Adipose tissue (tissue), 3 donors: Measurements from ENCODE around the gene CAST. TPM values are rescaled to one million over a fixed set of nuclear protein-coding genes. Genes with fewer than 3 reads are reported as not detected.
"Not testable (repeated sequence)": the region's sequence is repeated elsewhere in the genome, so short reads cannot be mapped to it uniquely, and the experiment has no call there.

Source experiments
- H3K27ac ChIP-seq: one replicate; pipeline ENCODE4 v1.5.1; 2013; ENCODE audit warnings: low read depth, low read length
- WGBS, 3 donors: extraction: QIAGEN DNeasy Blood & Tissue Kit; methylation state at CpG; one replicate each; pipeline ENCODE4 v1.1.7; 2013; 5-methylcytosine and 5-hydroxymethylcytosine counted together
- polyA plus RNA-seq, 3 donors: library from polyadenylated mRNA; stranded (reverse); fragments of 200-250 nt; gene quantifications; one replicate each; pipeline ENCODE4 v1.2.3, GENCODE V29; 2013
- donor health status: healthy with polysubstance abuse.
- donor health status: Bipolar disorder and iron deficiency.
- donor health status: healthy.

CAST gene
- polyA plus RNA-seq: 100 to 1,000 TPM in 2 of 3 donors, 10 to 100 TPM in 1; 45.3 to 178 (median 121) TPM

GRCh38 chr5:96661855-96662724 is at the start of gene CAST:
CAST (plus strand) TSS chr5:96662376; CDS start chr5:96662423, 47 bp downstream.
- H3K27ac ChIP-seq: peak within 1 kb of the TSS; percentile 99
- 0 to 1% (median 0%) methylated on average over 62 to 71 of the region's 75 CpGs for WGBS, 3 donors

GRCh38 chr5:96614110-96614691 is 48.0 kb upstream of the CAST start:
- H3K27ac ChIP-seq: no peak overlapping the region
- 18 to 30% (median 19%) methylated on average over 6 of the region's 6 CpGs for WGBS, 3 donors

GRCh38 chr5:96615223-96615622 is 47.0 kb upstream of the CAST start:
- WGBS, 3 donors: 81 to 97% (median 89%) methylated on average over 3 of the region's 3 CpGs
- H3K27ac ChIP-seq: no peak overlapping the region

GRCh38 chr5:96616801-96617200 is 45.4 kb upstream of the CAST start:
- H3K27ac ChIP-seq: no peak overlapping the region
- 76 to 95% (median 86%) methylated on average over 3 of the region's 3 CpGs for WGBS, 3 donors

- H3K27ac ChIP-seq: not testable (repeated sequence)
- WGBS, 3 donors: 93 to 99% (median 98%) methylated on average over 23 to 30 of the region's 30 CpGs
Measured at GRCh38 chr5:96618311-96619016, 43.7 kb upstream of the CAST start.

- no peak overlapping the region for H3K27ac ChIP-seq
- WGBS, 3 donors: 78 to 86% (median 82%) methylated on average over 2 of the region's 2 CpGs
Measured at GRCh38 chr5:96619946-96620345, 42.2 kb upstream of the CAST start.

GRCh38 chr5:96624596-96624995 is 37.6 kb upstream of the CAST start:
- H3K27ac ChIP-seq: no peak overlapping the region
- WGBS, 3 donors: 65 to 72% (median 69%) methylated on average over 3 of the region's 3 CpGs

- 77 to 87% (median 85%) methylated on average over 2 of the region's 2 CpGs for WGBS, 3 donors
- H3K27ac ChIP-seq: no peak overlapping the region
Measured at GRCh38 chr5:96625365-96625764, 36.8 kb upstream of the CAST start.

GRCh38 chr5:96626956-96627355 is 35.2 kb upstream of the CAST start:
- H3K27ac ChIP-seq: no peak overlapping the region
- 81 to 87% (median 84%) methylated on average over 2 of the region's 2 CpGs for WGBS, 3 donors

- no peak overlapping the region for H3K27ac ChIP-seq
- WGBS, 3 donors: 56 to 94% (median 89%) methylated on average over 2 of the region's 2 CpGs
Measured at GRCh38 chr5:96627792-96628398, 34.3 kb upstream of the CAST start.

- WGBS, 3 donors: 82 to 88% (median 87%) methylated on average over 3 of the region's 3 CpGs
- H3K27ac ChIP-seq: no peak overlapping the region
Measured at GRCh38 chr5:96628406-96628805, 33.8 kb upstream of the CAST start.

- no peak overlapping the region for H3K27ac ChIP-seq
- 61 to 80% (median 64%) methylated on average over 2 of the region's 2 CpGs for WGBS, 3 donors
Measured at GRCh38 chr5:96629774-96630173, 32.4 kb upstream of the CAST start.

GRCh38 chr5:96633820-96634219 is 28.4 kb upstream of the CAST start:
- WGBS, 3 donors: 72 to 80% (median 79%) methylated on average over 4 of the region's 4 CpGs
- H3K27ac ChIP-seq: no peak overlapping the region

- WGBS, 3 donors: 80 to 92% (median 89%) methylated on average over 1 of the region's 1 CpG
- no peak overlapping the region for H3K27ac ChIP-seq
Measured at GRCh38 chr5:96634881-96635280, 27.3 kb upstream of the CAST start.

- H3K27ac ChIP-seq: no peak overlapping the region
- WGBS, 3 donors: 46 to 70% (median 58%) methylated on average over 1 of the region's 1 CpG
Measured at GRCh38 chr5:96636046-96636445, 26.1 kb upstream of the CAST start.

GRCh38 chr5:96636594-96636993 is 25.6 kb upstream of the CAST start:
- WGBS, 3 donors: 88 to 89% (median 88%) methylated on average over 4 of the region's 4 CpGs
- H3K27ac ChIP-seq: no peak overlapping the region

GRCh38 chr5:96637196-96637595 is 25.0 kb upstream of the CAST start:
- no peak overlapping the region for H3K27ac ChIP-seq
- 92 to 93% (median 93%) methylated on average over 1 of the region's 1 CpG for WGBS, 3 donors

GRCh38 chr5:96638561-96638960 is 23.6 kb upstream of the CAST start:
- 63 to 77% (median 76%) methylated on average over 3 of the region's 3 CpGs for WGBS, 3 donors
- no peak overlapping the region for H3K27ac ChIP-seq

- no peak overlapping the region for H3K27ac ChIP-seq
- WGBS, 3 donors: 48 to 62% (median 55%) methylated on average over 3 of the region's 3 CpGs
Measured at GRCh38 chr5:96640696-96641095, 21.5 kb upstream of the CAST start.
